HG03280 (cell line): Measurements from ENCODE around the gene SNAPIN.
"Not testable (repeated sequence)": the region's sequence is repeated elsewhere in the genome, so short reads cannot be mapped to it uniquely, and the experiment has no call there.

Source experiments
- ATAC-seq: cut with Tn5 transposase; IDR thresholded peaks from one replicate; pipeline ENCODE4 v1.9.1; 2021; ENCODE audit warnings: mild to moderate bottlenecking, moderate library complexity; ENCODE audit not compliant: unreplicated experiment

SNAPIN gene

GRCh38 chr1:153626904-153627714, 31.4 kb upstream of the SNAPIN start, which contains the start of gene S100A13:
Gene S100A13 (minus strand): TSS chr1:153627505. CDS start chr1:153626472, 1,033 bp downstream.
- peak; percentile 54 for ATAC-seq

GRCh38 chr1:153627715-153628626, 30.5 kb upstream of the SNAPIN start, which contains the start of gene S100A1:
Gene S100A1 (plus strand): TSS chr1:153628434. CDS start chr1:153630522, 2,088 bp downstream.
- no peak for ATAC-seq

GRCh38 chr1:153628638-153629342, 29.7 kb upstream of the SNAPIN start:
- ATAC-seq = no peak

- no peak for ATAC-seq
Measured at GRCh38 chr1:153629343-153629665, 29.2 kb upstream of the SNAPIN start.

DNA sequence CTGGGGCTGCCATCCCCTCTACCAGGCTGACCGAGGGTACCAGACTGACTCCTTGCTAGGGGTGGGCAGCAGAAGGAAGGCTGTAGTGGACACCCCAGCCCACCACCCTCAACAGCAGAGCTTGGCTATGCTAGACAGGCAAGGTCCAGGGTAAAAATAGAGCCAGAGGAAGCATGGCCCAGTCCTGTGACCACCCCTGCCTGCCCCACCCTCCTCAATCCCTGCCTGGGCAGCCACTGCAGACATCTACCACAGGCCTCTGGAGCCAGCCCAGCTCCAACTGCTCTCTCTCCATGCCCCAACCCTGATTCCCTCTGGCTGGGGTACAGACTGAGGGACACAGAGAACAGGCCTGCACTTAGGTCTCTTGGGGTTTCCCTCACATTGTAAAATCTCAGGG, 28.5 kb upstream of the SNAPIN start:
- ATAC-seq = no peak

DNA sequence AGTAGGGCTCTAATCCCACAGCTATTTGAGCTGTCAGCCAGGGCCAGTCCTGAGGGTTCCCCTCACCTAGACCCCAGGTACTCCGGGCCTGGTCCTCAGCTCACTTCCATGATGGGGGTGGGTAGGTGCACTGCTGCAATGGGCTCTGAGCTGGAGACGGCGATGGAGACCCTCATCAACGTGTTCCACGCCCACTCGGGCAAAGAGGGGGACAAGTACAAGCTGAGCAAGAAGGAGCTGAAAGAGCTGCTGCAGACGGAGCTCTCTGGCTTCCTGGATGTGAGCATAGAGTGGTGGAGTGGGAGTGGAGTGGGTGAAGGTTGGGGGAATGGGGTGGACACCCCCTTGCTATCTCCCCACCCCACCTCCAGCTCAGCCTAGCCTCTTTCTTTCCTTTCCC, 28.1 kb upstream of the SNAPIN start:
- ATAC-seq = no peak

DNA sequence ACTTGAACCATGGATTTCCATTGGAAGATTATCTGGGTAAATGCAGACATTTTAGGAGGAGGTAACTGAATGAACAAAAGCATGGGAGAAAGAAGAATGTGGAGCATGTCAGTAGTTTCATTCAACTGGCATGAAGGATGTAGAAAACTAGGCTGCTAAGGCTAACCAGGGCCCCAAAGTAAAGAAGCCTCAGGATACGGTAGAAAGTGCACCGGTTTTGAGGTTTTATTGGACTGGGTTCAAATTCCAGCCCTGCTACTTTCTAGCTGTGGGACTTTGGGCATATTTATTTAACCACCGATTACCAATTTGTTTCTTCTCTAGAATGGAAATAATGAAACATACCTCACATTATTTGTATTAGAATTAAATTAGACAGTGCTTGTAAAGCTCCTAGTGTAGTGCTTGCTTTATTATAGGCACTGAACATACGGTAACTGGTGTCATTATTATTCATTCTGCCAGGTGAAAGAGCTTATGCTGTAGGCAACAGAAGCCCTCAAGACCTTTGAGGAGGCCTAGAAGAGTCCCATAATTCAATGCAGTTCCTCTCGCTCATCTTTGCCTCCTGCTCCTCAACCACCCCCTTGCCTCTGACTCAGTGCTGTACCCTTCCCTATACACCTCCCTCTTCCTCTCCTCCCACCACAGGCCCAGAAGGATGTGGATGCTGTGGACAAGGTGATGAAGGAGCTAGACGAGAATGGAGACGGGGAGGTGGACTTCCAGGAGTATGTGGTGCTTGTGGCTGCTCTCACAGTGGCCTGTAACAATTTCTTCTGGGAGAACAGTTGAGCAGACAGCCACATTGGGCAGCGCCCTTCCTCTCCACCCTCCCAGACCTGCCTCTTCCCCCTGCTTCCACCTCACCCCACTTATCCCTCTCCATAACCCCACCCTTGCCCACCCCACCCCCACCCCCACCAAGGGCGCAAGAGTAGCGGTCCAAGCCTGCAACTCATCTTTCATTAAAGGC, 27.2 kb upstream of the SNAPIN start:
- ATAC-seq = no peak

- ATAC-seq = no peak
Measured at GRCh38 chr1:153633161-153633753, 25.2 kb upstream of the SNAPIN start.

DNA sequence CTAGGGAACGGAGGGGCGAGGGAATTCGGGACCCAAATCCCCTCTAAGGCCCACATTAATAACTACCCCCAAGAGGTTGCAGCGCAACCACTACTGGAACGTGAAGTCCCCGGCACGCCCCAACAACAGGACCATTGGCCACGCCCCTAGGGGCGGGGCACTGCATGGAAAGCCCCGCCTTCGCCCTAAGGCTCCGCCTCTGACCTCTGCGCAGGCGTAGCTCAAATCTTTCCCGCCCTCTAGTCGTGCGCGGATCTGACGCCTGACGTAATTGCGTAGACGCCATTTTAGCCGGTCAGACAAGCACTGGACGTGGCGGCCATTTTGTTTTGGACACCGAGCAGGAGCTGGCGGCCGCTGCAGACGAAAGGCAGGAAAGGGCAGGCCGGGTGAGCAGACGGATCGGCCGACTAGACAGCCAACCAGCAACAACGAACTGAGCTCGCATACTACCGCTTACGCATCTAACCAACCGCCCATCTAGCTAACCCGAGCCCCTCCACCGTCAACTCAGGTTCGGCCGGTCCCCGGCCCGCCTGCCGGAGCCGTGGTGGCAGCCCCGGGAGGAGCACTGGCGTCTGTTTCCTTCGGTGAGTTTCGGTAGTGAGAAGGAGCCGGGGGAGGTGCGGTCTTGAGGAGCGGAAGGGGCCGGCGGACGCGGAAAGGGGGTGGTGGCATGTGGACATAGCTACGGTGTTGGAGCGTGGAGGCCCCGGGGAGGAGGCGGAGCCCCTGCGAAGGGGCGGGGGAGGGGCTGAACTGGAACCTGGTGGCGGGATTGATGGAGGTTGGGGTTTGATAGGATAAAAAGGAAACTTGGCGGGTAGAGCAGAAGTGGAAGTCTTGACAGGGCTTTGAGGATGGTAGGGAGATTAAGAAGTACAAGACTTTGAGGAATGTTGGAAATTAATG, 24.5 kb upstream of the SNAPIN start, which contains the start of gene CHTOP:
TSS of gene CHTOP (plus strand) at position 313 of the 912 bp plus-strand sequence. CDS start 2,523 bp downstream, outside the sequence.
- ATAC-seq = peak; percentile 94

GRCh38 chr1:153635872-153636271, 22.6 kb upstream of the SNAPIN start:
- ATAC-seq = no peak

GRCh38 chr1:153636312-153636711, 22.2 kb upstream of the SNAPIN start:
- no peak for ATAC-seq

GRCh38 chr1:153638261-153638660, 20.2 kb upstream of the SNAPIN start:
- ATAC-seq = no peak

DNA sequence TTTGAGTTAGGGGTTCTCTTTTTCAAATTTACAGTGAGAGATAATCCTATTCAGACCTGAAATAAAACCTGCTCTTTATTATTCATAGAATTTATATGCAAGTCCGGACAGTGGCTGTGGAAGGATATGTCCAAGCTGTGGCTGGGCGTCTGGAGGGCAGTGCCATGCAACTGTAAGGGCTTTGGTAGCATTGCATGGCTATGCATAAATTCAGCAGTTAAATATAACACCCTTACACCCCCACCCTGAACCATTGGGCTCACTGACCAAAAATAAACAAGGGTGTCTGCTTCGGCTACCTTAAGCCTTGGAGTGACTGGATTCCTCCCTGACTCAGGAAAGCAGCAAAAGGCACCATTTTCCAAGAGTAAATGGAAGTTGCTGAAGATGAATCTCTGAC, 19.2 kb upstream of the SNAPIN start:
- no peak for ATAC-seq

GRCh38 chr1:153640213-153640612, 18.3 kb upstream of the SNAPIN start:
- ATAC-seq = not testable (repeated sequence)

- ATAC-seq = no peak
Measured at GRCh38 chr1:153640861-153641260, 17.6 kb upstream of the SNAPIN start.

- ATAC-seq = no peak
Measured at GRCh38 chr1:153642161-153642560, 16.3 kb upstream of the SNAPIN start.

DNA sequence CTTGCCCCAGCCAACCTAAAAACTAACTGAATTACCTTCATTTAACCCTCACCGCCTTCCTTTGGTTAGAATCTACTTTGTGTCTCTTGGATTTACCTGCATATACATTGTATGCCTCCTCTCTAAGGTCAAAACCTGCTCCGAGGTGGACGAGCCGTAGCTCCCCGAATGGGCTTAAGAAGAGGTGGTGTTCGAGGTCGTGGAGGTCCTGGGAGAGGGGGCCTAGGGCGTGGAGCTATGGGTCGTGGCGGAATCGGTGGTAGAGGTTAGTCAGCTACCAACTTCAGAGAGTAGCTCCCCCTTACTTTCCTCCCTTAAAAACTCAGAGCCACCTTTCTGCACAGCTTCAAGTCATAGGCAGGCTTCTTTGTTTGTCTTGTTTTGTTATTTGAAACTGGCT, 15.4 kb upstream of the SNAPIN start:
- ATAC-seq = no peak

DNA sequence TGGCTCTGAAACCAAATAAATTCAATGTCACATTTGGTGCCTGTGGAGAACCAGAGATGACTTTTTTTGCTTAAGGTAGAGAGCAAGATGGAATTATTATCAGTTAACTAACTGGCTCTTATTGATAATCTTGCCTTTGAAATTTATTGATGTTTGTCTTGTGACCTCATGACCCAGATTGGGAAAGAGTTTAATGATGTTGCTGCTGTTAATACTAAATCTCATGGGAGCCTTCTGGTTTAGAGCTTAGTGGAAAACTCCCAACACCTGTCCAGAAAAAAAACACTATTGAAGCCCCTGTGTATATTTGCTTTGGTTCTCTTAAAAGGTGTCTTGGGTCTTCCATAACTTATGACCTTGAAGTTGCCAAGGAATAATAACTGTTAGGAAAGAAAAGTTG, 14.7 kb upstream of the SNAPIN start:
- no peak for ATAC-seq
